Fibroblast of lung (primary cell): ENCODE measurements around the gene HSPA8.

Experiments
- CTCF ChIP-seq, 2 donors: IDR thresholded peaks in 1 of 2; conservative IDR thresholded peaks in 1 of 2; 1 replicate in 1 of 2; 2 replicates in 1 of 2; pipeline ENCODE4 v1.5.1; 2011 to 2012; ENCODE audit warnings: low read length in 2 of 2, control low read depth in 1 of 2, inconsistent platforms in 1 of 2, low read depth in 1 of 2, mild to moderate bottlenecking in 1 of 2
- EZH2 ChIP-seq: IDR thresholded peaks from 2 replicates; pipeline ENCODE4 v1.5.1; 2012; ENCODE audit warnings: low read length, control low read depth, mild to moderate bottlenecking; ENCODE audit errors: missing control alignments

GRCh38 chr11:123104697-123105096, 42.8 kb upstream of the HSPA8 start:
- TF ChIP-seq CTCF (conservative IDR thresholded peaks at IDR 0.05 in 1 of 2, IDR thresholded peaks at IDR 0.05 in 1 of 2; ENCODE audit: low read depth in 1 of 2, low read length in 2 of 2), result no peak
- TF ChIP-seq EZH2, result no peak
